Measurements from ENCODE around the gene LMX1A. TPM values are rescaled to one million over a fixed set of nuclear protein-coding genes. Genes with fewer than 3 reads are reported as not detected.

The LMX1A gene
- total RNA-seq, 1 donor from 2014 or later = 8.7 TPM

DNA sequence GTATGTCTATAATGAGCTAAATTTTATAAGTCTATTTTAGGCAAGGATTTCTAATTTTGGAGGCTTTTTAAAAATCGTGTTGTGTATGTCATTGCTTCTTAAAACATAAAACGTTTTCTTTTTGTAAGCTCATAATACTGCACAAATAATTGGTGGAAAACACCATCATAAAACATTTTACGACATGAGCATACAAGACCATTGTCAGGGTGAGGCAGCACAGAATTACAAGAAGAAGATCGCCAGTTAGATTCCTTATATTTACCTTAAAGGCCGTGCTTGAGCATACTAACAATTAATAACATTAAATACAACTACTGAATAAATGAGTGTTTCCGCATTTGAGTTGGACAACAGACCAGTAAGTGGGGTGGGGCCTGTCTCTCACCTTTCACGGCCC, 19.1 kb upstream of the LMX1A start:
- H3K9me3 ChIP-seq (ENCODE audit: low read depth) = no peaks in the 10 kb centered on the region
- no peaks in the 10 kb centered on the region for H3K79me2 ChIP-seq (ENCODE audit: low read depth)
- H3K4me2 ChIP-seq = peak overlapping the region; percentile 82
- H3K9ac ChIP-seq = no peak overlapping the region
- no peak overlapping the region for H3K27ac ChIP-seq
- H2AFZ ChIP-seq (replicated peaks) = peak overlapping the region; percentile 58
- DNase-seq (ENCODE audit: low spot score) = no peak
- Mint-ChIP-seq H3K4me3 (peak overlapping the region; percentile 63), H3K27me3 (ENCODE audit: insufficient read depth, low read depth) (peaks cover 18% of the 10 kb centered on the region), H3K27ac (no peak overlapping the region), H3K9me3 (no peaks in the 10 kb centered on the region), H3K36me3 (no peaks in the 10 kb centered on the region), H3K4me1 (peaks cover 23% of the 10 kb centered on the region)
- TF ChIP-seq EZH2phosphoT487 (IDR thresholded peaks at IDR 0.05) (no peak), EZH2 (IDR thresholded peaks at IDR 0.05) (no peak)
- peak overlapping the region; percentile 49 for H3K4me3 ChIP-seq
- H3K27me3 ChIP-seq = peaks cover 87% of the 10 kb centered on the region
- H3K36me3 ChIP-seq = no peaks in the 10 kb centered on the region
- no peaks in the 10 kb centered on the region for H4K20me1 ChIP-seq (ENCODE audit: low read depth)
- peaks cover 9% of the 10 kb centered on the region for H3K4me1 ChIP-seq
- H3F3A ChIP-seq (ENCODE audit: low read depth) = peaks cover 31% of the 10 kb centered on the region

GRCh38 chr1:165371588-165372225, 15.2 kb upstream of the LMX1A start:
- peaks cover 16% of the 10 kb centered on the region for H3K27me3 Mint-ChIP-seq (ENCODE audit: insufficient read depth, low read depth)
- Histone ChIP-seq H3F3A (ENCODE audit: low read depth) (peaks cover 25% of the 10 kb centered on the region), H3K27ac (no peak overlapping the region), H3K27me3 (peaks cover 69% of the 10 kb centered on the region), H3K9ac (no peak overlapping the region), H3K9me3 (ENCODE audit: low read depth) (no peaks in the 10 kb centered on the region), H3K36me3 (no peaks in the 10 kb centered on the region), H3K79me2 (ENCODE audit: low read depth) (no peaks in the 10 kb centered on the region), H2AFZ (replicated peaks) (no peak overlapping the region), H3K4me1 (peaks cover 9% of the 10 kb centered on the region), H3K4me2 (no peak overlapping the region), H4K20me1 (ENCODE audit: low read depth) (no peaks in the 10 kb centered on the region), H3K4me3 (no peak overlapping the region)
- TF ChIP-seq, protein P1, sequence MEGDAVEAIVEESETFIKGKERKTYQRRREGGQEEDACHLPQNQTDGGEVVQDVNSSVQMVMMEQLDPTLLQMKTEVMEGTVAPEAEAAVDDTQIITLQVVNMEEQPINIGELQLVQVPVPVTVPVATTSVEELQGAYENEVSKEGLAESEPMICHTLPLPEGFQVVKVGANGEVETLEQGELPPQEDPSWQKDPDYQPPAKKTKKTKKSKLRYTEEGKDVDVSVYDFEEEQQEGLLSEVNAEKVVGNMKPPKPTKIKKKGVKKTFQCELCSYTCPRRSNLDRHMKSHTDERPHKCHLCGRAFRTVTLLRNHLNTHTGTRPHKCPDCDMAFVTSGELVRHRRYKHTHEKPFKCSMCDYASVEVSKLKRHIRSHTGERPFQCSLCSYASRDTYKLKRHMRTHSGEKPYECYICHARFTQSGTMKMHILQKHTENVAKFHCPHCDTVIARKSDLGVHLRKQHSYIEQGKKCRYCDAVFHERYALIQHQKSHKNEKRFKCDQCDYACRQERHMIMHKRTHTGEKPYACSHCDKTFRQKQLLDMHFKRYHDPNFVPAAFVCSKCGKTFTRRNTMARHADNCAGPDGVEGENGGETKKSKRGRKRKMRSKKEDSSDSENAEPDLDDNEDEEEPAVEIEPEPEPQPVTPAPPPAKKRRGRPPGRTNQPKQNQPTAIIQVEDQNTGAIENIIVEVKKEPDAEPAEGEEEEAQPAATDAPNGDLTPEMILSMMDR (IDR thresholded peaks at IDR 0.05) = no peak
- TF ChIP-seq EZH2 (IDR thresholded peaks at IDR 0.05) (no peak), EZH2phosphoT487 (IDR thresholded peaks at IDR 0.05) (no peak)
- H3K36me3 Mint-ChIP-seq = no peaks in the 10 kb centered on the region
- H3K4me1 Mint-ChIP-seq = peaks cover 22% of the 10 kb centered on the region
- no peak overlapping the region for H3K27ac Mint-ChIP-seq
- no peaks in the 10 kb centered on the region for H3K9me3 Mint-ChIP-seq
- DNase-seq (ENCODE audit: low spot score) = no peak
- no peak overlapping the region for H3K4me3 Mint-ChIP-seq

GRCh38 chr1:165369255-165369848, 12.8 kb upstream of the LMX1A start:
- H3K27me3 ChIP-seq = peaks cover 45% of the 10 kb centered on the region
- H3K4me3 ChIP-seq = no peak overlapping the region
- no peak overlapping the region for H2AFZ ChIP-seq (replicated peaks)
- TF ChIP-seq EZH2phosphoT487 (IDR thresholded peaks at IDR 0.05) (no peak), EZH2 (IDR thresholded peaks at IDR 0.05) (no peak)
- TF ChIP-seq, protein P1 (IDR thresholded peaks at IDR 0.05) = peak; percentile 94
- H3K27ac ChIP-seq = no peak overlapping the region
- Mint-ChIP-seq H3K27ac (peak overlapping the region; percentile 21), H3K27me3 (ENCODE audit: insufficient read depth, low read depth) (peaks cover 20% of the 10 kb centered on the region), H3K36me3 (no peaks in the 10 kb centered on the region), H3K9me3 (no peaks in the 10 kb centered on the region), H3K4me3 (no peak overlapping the region), H3K4me1 (peaks cover 5% of the 10 kb centered on the region)
- H4K20me1 ChIP-seq (ENCODE audit: low read depth) = no peaks in the 10 kb centered on the region
- no peaks in the 10 kb centered on the region for H3K79me2 ChIP-seq (ENCODE audit: low read depth)
- no peak overlapping the region for H3K4me2 ChIP-seq
- H3K36me3 ChIP-seq = no peaks in the 10 kb centered on the region
- peak; percentile 77 for DNase-seq (ENCODE audit: low spot score)
- H3K9ac ChIP-seq = no peak overlapping the region
- H3K9me3 ChIP-seq (ENCODE audit: low read depth) = no peaks in the 10 kb centered on the region
- peaks cover 3% of the 10 kb centered on the region for H3K4me1 ChIP-seq
- peaks cover 2% of the 10 kb centered on the region for H3F3A ChIP-seq (ENCODE audit: low read depth)
